ENCODE data around the gene LRRC3.

The LRRC3 gene

DNA sequence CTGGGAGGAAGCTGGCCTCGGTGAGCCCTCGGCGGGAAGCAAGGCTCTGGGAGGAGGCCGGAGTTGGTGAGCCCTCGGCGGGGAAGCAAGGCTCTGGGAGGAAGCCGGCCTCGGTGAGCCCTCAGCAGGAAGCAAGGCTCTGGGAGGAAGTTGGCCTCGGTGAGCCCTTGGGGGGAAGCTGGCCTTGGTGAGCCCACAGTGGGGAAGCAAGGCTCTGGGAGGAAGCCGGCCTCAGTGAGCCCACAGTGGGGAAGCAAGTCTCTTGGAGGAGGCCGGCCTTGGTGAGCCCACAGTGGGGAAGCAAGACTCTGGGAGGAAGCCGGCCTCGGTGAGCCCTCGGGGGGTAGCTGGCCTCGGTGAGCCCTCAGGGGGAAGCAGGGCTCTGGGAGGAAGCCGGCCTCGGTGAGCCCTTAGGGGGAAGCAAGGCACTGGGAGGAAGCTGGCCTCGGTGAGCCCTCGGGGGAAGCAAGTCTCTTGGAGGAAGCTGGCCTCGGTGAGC lies 48.6 kb downstream of the LRRC3 start:
- Histone ChIP-seq H3K4me3 (ENCODE audit: low read length) (no peak overlapping the region), H3K9me3 (ENCODE audit: insufficient read depth, low read depth, low read length) (no peaks in the 10 kb centered on the region), H3K27me3 (ENCODE audit: insufficient read depth, low read length) (no peaks in the 10 kb centered on the region), H3K27ac (ENCODE audit: low read depth, low read length) (no peak overlapping the region), H3K4me1 (ENCODE audit: insufficient read depth, low read length) (no peaks in the 10 kb centered on the region), H3K9ac (ENCODE audit: low read depth, low read length) (no peak overlapping the region), H3K36me3 (ENCODE audit: insufficient read depth, low read length) (no peaks in the 10 kb centered on the region)
- 90% methylated on average over 20 of the region's 20 CpGs for WGBS

DNA sequence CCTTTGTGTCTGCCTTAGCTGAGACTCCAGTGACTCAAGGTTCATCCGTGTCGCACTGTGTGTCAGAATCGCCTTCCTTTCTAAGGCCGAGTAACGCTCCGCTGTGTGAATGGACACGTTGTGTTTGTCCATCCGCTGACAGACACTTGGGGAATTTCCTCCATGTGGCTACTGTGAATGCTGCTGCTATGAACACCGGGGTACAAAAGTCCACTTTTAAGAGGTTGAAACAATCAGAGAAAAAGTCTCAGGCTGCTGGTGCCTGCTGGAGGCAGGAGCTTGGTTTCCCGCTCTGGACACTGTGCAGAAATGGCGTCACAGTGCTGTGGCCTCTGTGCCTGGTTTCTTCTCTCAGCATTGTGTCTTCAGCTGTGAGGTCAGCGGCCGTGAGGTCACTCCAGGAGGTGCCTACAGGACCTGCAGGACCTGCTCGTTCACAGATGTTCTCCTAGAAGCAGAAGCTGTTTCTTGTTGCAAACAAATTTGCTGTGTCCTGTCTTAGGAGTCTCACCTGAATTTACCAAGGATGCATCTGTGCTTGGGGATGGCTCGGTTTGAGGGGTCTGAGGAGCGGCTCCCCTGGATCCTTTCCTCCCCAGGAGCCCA lies 50.5 kb downstream of the LRRC3 start:
- no peaks in the 10 kb centered on the region for H3K36me3 ChIP-seq (ENCODE audit: insufficient read depth, low read length)
- no peak overlapping the region for H3K4me3 ChIP-seq (ENCODE audit: low read length)
- no peaks in the 10 kb centered on the region for H3K9me3 ChIP-seq (ENCODE audit: insufficient read depth, low read depth, low read length)
- no peaks in the 10 kb centered on the region for H3K27me3 ChIP-seq (ENCODE audit: insufficient read depth, low read length)
- no peaks in the 10 kb centered on the region; the same call in 1 of the 2 replicates for H3K4me1 ChIP-seq (ENCODE audit: insufficient read depth, low read length)
- H3K9ac ChIP-seq (ENCODE audit: low read depth, low read length), result no peak overlapping the region
- no peak overlapping the region for H3K27ac ChIP-seq (ENCODE audit: low read depth, low read length)
- 92% methylated on average over 16 of the region's 16 CpGs for WGBS

DNA sequence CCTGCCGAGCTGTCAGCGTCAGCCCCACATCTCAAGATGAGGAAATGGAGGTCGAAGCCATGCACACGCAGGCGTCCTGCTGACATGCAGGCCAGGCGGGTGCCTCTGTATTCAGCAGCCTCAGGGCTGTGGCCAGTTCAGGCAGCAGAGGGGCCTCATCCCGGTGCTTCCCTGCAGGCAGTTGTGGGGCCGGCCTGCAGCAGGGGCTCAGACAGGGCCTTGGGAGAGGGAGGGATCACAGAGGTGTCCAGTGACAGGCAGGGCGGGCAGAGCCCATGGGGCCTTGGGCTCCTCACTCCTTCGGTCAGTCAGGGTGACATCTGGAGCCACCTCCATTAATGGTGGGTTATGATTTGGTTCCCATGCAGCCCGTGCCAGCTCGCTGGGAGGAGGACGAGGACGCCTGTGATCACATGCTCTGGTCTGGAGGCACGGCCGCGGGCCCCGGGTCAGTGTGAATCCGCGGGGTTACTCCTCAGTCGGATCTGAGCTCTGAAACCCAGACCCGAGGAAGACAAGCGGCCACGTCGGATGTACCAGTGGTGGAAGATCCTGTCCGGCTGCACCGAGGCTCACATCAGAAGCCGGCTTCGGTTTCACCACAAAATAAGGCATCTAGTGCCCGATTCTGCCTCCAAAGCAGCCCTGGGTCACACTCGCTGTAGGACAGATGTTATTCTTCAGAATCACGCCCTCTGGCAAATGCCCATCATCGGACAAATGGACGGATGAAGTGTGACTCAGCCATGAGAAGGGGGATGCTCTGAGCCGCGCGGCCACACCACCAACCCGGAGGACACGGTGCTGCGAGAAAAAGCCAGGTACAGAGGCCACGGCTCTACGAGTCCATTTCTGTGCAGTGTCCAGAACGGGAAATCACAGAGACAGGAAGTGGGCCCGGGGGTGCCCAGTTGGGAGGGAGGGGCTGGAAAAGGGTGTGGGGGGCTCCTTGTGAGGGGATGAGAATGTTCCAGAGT lies 51.3 kb downstream of the LRRC3 start:
- no peak overlapping the region for H3K9ac ChIP-seq (ENCODE audit: low read depth, low read length)
- H3K4me1 ChIP-seq (ENCODE audit: insufficient read depth, low read length), result peaks cover 3% of the 10 kb centered on the region; the same call in 1 of the 2 replicates
- H3K27ac ChIP-seq (ENCODE audit: low read depth, low read length), result no peak overlapping the region
- H3K27me3 ChIP-seq (ENCODE audit: insufficient read depth, low read length), result no peaks in the 10 kb centered on the region
- H3K4me3 ChIP-seq (ENCODE audit: low read length), result no peak overlapping the region
- 91% methylated on average over 44 of the region's 44 CpGs for WGBS
- no peaks in the 10 kb centered on the region for H3K36me3 ChIP-seq (ENCODE audit: insufficient read depth, low read length)
- H3K9me3 ChIP-seq (ENCODE audit: insufficient read depth, low read depth, low read length), result no peaks in the 10 kb centered on the region

DNA sequence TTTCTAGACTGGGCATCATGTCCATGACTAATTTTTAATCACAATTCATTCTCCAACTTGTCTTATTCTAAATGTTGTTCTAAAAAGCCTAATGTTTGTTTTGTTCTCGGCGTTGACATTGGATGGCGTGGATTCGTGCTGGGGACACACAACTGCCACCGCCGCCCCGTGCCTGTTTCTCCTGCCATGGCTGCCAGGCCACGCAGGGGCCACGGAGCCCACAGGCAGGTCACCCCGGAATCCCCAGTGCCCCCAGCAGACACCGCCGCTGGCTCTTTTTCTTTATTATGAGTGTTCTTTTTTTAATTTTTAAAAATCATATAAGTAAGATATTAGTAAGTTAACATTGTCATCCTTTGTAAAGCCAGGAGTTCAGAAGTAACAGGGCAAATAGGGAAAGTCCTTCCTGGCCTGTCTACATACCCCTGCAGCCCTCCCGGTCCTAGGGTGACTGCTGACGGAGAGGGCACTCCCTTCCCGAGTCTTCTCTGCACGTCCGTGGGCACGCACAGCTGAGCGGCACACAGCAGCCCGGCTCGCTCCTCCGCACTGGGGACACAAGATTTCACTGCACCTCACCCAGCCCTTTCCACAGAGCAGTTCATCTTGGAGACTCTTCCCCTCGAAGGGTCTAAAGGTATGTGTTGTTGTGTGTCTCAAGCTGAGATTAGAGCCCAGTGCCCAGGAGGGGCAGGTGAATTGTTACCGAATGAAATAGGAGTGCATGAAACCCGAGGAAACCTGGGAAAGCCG lies 52.5 kb downstream of the LRRC3 start:
- H3K9ac ChIP-seq (ENCODE audit: low read depth, low read length), result no peak overlapping the region
- peaks cover 3% of the 10 kb centered on the region; the same call in 1 of the 2 replicates for H3K4me1 ChIP-seq (ENCODE audit: insufficient read depth, low read length)
- H3K27me3 ChIP-seq (ENCODE audit: insufficient read depth, low read length), result no peaks in the 10 kb centered on the region
- H3K36me3 ChIP-seq (ENCODE audit: insufficient read depth, low read length), result no peaks in the 10 kb centered on the region
- H3K4me3 ChIP-seq (ENCODE audit: low read length), result no peak overlapping the region
- H3K9me3 ChIP-seq (ENCODE audit: insufficient read depth, low read depth, low read length), result no peaks in the 10 kb centered on the region
- 94% methylated on average over 24 of the region's 26 CpGs for WGBS
- H3K27ac ChIP-seq (ENCODE audit: low read depth, low read length), result no peak overlapping the region

DNA sequence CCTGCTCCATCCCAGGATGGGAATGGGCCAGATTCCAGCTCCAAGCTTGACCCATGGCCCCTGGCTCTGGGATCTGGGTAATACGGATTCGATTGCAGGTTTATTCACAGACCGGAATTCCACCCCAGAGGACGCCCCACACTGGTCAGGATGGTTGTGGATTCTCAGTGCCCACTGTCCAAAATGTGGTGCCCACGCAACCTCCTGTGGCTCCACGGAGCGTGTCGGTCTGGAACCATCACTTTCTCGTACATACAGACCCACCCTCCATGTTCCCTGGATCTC lies 53.1 kb downstream of the LRRC3 start:
- Histone ChIP-seq H3K27ac (ENCODE audit: low read depth, low read length) (no peak overlapping the region), H3K27me3 (ENCODE audit: insufficient read depth, low read length) (no peaks in the 10 kb centered on the region), H3K9ac (ENCODE audit: low read depth, low read length) (no peak overlapping the region), H3K4me3 (ENCODE audit: low read length) (no peak overlapping the region), H3K9me3 (ENCODE audit: insufficient read depth, low read depth, low read length) (no peaks in the 10 kb centered on the region), H3K4me1 (ENCODE audit: insufficient read depth, low read length) (peaks cover 3% of the 10 kb centered on the region; the same call in 1 of the 2 replicates), H3K36me3 (ENCODE audit: insufficient read depth, low read length) (no peaks in the 10 kb centered on the region)
- WGBS, result 96% methylated on average over 9 of the region's 9 CpGs

DNA sequence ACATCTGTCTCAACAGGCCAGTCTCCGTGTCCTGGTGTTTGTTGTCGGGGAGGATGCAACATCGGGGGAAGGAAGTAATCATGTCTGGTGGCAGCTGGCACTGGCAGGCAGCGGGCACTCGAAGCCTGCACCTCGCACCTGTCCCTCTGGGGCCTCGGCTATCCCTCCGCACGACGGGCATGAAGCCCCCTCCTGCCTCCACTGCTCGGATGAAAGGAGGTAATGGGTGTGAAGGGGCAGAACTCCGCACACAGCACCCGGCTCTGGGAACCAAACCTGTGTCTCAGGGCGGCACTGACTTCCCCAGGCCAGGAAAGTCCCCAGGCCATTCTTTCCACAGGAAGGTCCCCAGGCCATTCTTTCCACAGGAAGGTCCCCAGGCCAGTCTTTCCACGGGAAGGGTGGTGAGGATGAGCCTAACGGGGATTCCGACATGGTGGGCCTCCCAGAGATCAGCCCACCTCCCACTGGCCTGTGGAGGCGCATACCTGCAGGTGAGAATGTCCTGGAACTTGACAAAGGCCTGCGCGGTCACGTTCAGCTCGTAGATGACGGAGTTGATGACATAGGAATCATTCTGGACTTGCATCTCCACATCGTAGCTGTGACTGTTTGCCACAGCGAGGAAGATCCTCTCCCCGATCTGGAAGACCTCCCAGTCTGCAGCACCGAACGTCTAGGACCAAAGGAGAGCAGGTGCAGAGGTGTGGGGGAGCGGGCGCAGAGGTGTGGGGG lies 53.6 kb downstream of the LRRC3 start:
- H3K9me3 ChIP-seq (ENCODE audit: insufficient read depth, low read depth, low read length), result no peaks in the 10 kb centered on the region
- H3K4me3 ChIP-seq (ENCODE audit: low read length), result no peak overlapping the region
- H3K27ac ChIP-seq (ENCODE audit: low read depth, low read length), result no peak overlapping the region
- no peaks in the 10 kb centered on the region for H3K27me3 ChIP-seq (ENCODE audit: insufficient read depth, low read length)
- no peaks in the 10 kb centered on the region for H3K36me3 ChIP-seq (ENCODE audit: insufficient read depth, low read length)
- H3K4me1 ChIP-seq (ENCODE audit: insufficient read depth, low read length), result peaks cover 3% of the 10 kb centered on the region; the same call in 1 of the 2 replicates
- no peak overlapping the region for H3K9ac ChIP-seq (ENCODE audit: low read depth, low read length)
- WGBS, result 94% methylated on average over 30 of the region's 30 CpGs

DNA sequence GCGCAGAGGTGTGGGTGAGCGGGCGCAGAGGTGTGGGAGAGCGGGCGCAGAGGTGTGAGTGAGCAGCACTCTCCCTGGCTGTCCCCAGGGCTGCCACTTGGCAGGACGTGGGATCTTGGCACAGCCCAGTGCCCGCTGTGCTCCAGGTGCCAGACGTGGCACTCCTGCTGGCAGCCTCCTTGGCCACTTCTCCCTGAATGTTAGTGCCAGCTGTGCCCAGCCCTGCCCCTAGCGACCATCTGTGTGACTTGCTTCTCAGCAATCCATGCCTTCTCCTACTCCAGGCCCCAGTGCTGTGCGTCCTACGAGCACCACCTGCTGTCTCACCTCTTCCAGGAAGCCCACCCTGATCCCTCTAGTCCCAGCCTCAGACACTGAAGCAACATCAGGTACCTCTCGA lies 54.2 kb downstream of the LRRC3 start:
- no peak overlapping the region for H3K27ac ChIP-seq (ENCODE audit: low read depth, low read length)
- no peak overlapping the region for H3K4me3 ChIP-seq (ENCODE audit: low read length)
- no peaks in the 10 kb centered on the region for H3K27me3 ChIP-seq (ENCODE audit: insufficient read depth, low read length)
- 91% methylated on average over 12 of the region's 12 CpGs for WGBS
- peaks cover 3% of the 10 kb centered on the region; the same call in 1 of the 2 replicates for H3K4me1 ChIP-seq (ENCODE audit: insufficient read depth, low read length)
- no peaks in the 10 kb centered on the region for H3K36me3 ChIP-seq (ENCODE audit: insufficient read depth, low read length)
- H3K9me3 ChIP-seq (ENCODE audit: insufficient read depth, low read depth, low read length), result no peaks in the 10 kb centered on the region
- H3K9ac ChIP-seq (ENCODE audit: low read depth, low read length), result no peak overlapping the region

DNA sequence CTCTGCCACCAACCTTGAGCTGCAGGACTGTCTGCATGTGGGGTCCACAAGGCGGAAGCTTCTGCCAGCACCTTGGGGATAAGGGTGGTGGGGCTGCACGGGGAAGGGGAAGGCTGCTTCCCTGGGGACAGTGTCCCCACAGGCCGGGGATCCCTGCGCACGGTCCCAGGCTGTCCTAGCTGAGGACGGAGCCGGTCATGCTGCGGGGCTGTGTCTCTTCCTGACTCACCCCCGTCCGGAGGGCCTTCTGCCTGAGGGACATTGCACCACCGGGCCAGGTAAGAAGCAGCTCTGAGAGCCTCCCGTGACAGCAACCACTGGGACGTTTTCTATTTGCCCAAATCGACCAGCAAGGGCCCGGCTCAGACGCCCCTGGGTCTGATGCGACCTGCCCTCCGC lies 54.8 kb downstream of the LRRC3 start:
- H3K36me3 ChIP-seq (ENCODE audit: insufficient read depth, low read length), result no peaks in the 10 kb centered on the region
- no peak overlapping the region for H3K27ac ChIP-seq (ENCODE audit: low read depth, low read length)
- H3K9me3 ChIP-seq (ENCODE audit: insufficient read depth, low read depth, low read length), result no peaks in the 10 kb centered on the region
- H3K4me1 ChIP-seq (ENCODE audit: insufficient read depth, low read length), result peaks cover 3% of the 10 kb centered on the region; the same call in 1 of the 2 replicates
- 65% methylated on average over 18 of the region's 18 CpGs for WGBS
- no peak overlapping the region for H3K9ac ChIP-seq (ENCODE audit: low read depth, low read length)
- no peak overlapping the region; the same call in 1 of the 2 replicates for H3K4me3 ChIP-seq (ENCODE audit: low read length)
- H3K27me3 ChIP-seq (ENCODE audit: insufficient read depth, low read length), result no peaks in the 10 kb centered on the region

DNA sequence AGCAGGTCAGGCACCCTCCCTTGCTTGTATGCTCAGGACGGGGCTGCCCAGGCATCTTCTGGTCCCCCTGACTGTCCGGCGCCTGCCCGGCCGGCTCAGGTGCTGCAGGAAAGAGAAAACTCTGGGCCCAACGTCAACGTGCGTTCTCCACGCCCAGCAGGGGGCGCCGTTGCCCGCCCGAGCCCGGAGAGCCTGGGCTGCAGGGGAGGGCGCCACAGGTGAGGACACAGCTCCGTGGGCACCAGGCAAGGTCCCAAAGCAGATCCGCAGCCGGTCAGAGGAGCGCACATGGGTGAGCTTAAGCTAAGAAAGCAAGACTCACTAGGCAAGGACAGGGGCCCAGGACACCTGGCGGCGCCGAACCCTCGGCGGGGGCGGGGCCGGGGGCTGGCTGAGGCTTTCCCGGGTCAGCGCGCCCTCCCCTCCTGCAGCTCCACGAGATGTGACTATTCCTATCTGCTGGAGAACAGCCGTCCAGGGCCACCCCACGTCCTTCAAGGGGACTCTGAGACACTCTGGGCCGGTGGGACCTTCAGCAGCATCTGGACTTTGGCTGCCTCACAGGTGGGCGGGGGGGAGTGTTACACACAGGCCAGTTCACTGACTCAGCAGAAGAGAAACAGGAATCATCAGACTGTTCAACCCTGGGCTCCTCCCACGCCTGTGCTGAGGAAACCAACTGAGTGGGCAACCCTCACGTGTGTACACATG lies 55.4 kb downstream of the LRRC3 start:
- no peaks in the 10 kb centered on the region for H3K36me3 ChIP-seq (ENCODE audit: insufficient read depth, low read length)
- H3K4me3 ChIP-seq (ENCODE audit: low read length), result peak overlapping the region; percentile 59
- peaks cover 3% of the 10 kb centered on the region; the same call in 1 of the 2 replicates for H3K4me1 ChIP-seq (ENCODE audit: insufficient read depth, low read length)
- WGBS, result 15% methylated on average over 36 of the region's 36 CpGs
- H3K9ac ChIP-seq (ENCODE audit: low read depth, low read length), result peak overlapping the region; percentile 53; the same call in 1 of the 2 replicates
- no peak overlapping the region for H3K27ac ChIP-seq (ENCODE audit: low read depth, low read length)
- no peaks in the 10 kb centered on the region for H3K9me3 ChIP-seq (ENCODE audit: insufficient read depth, low read depth, low read length)
- no peaks in the 10 kb centered on the region for H3K27me3 ChIP-seq (ENCODE audit: insufficient read depth, low read length)
